Kidney epithelial cell (primary cell): Measurements from ENCODE around the gene CD22. TPM values are rescaled to one million over a fixed set of nuclear protein-coding genes. Genes with fewer than 3 reads are reported as not detected.

Experiments used
- DNase-seq: peaks from one replicate; pipeline ENCODE4 v3.0.0-alpha.2; 2010; ENCODE audit warnings: low read depth
- H3K27me3 ChIP-seq: 2 replicates; pipeline ENCODE4 v1.6.0; 2011; ENCODE audit warnings: low read length; ENCODE audit not compliant: control insufficient read depth, insufficient read depth
- H3K36me3 ChIP-seq: 2 replicates; pipeline ENCODE4 v1.5.1; 2011; ENCODE audit warnings: low read length; ENCODE audit not compliant: control insufficient read depth, insufficient read depth
- H3K4me3 ChIP-seq: 2 replicates; pipeline ENCODE4 v1.5.1; 2011; ENCODE audit warnings: low read depth, mild to moderate bottlenecking, control low read depth, low read length
- total RNA-seq: library from RNA; depleted of rRNA; stranded (reverse); fragments of >200 nt; gene quantifications from 2 replicates; pipeline ENCODE4 v1.2.3, GENCODE V29; 2015
- TF ChIP-seq, protein P1 (sequence below): IDR thresholded peaks from 2 replicates; pipeline ENCODE4 v1.5.1; 2011; ENCODE audit warnings: mild to moderate bottlenecking, moderate library complexity, low read length, control low read depth, inconsistent platforms; ENCODE audit not compliant: insufficient read depth, poor library complexity, severe bottlenecking

Gene CD22
- total RNA-seq, 1 donor from 2014 or later, result 2.9 TPM

GRCh38 chr19:35395382-35396199 lies 66.6 kb downstream of the CD22 start:
- no peak for DNase-seq
- Histone ChIP-seq H3K36me3 (no peaks in the 10 kb centered on the region), H3K27me3 (no peaks in the 10 kb centered on the region), H3K4me3 (no peak overlapping the region)
- TF ChIP-seq, protein P1, sequence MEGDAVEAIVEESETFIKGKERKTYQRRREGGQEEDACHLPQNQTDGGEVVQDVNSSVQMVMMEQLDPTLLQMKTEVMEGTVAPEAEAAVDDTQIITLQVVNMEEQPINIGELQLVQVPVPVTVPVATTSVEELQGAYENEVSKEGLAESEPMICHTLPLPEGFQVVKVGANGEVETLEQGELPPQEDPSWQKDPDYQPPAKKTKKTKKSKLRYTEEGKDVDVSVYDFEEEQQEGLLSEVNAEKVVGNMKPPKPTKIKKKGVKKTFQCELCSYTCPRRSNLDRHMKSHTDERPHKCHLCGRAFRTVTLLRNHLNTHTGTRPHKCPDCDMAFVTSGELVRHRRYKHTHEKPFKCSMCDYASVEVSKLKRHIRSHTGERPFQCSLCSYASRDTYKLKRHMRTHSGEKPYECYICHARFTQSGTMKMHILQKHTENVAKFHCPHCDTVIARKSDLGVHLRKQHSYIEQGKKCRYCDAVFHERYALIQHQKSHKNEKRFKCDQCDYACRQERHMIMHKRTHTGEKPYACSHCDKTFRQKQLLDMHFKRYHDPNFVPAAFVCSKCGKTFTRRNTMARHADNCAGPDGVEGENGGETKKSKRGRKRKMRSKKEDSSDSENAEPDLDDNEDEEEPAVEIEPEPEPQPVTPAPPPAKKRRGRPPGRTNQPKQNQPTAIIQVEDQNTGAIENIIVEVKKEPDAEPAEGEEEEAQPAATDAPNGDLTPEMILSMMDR, result no peak

GRCh38 chr19:35396240-35396885 lies 67.4 kb downstream of the CD22 start:
- Histone ChIP-seq H3K27me3 (no peaks in the 10 kb centered on the region), H3K36me3 (no peaks in the 10 kb centered on the region), H3K4me3 (no peak overlapping the region)
- TF ChIP-seq, protein P1, result no peak
- DNase-seq, result no peak

Other genes with a start within 250 kb of the CD22 start
- 0.50 and 0.89 TPM in 2 replicates for gene FXYD3, start 213.4 kb upstream of the CD22 start, total RNA-seq
- gene LGI4, start 194.1 kb upstream of the CD22 start, total RNA-seq, result not detected in 2 replicates
- gene FXYD1, start 190.4 kb upstream of the CD22 start, total RNA-seq, result not detected in 2 replicates
- not detected in 2 replicates for gene FXYD7, start 185.9 kb upstream of the CD22 start, total RNA-seq
- gene FXYD5, start 174.5 kb upstream of the CD22 start, total RNA-seq, result 135 and 153 TPM in 2 replicates
- not detected in 2 replicates for gene FAM187B, start 100.4 kb upstream of the CD22 start, total RNA-seq
- 147 and 247 TPM in 2 replicates for gene LSR, start 80.2 kb upstream of the CD22 start, total RNA-seq
- gene USF2, start 60.2 kb upstream of the CD22 start, total RNA-seq, result 95.1 and 96.5 TPM in 2 replicates
- gene HAMP, start 46.7 kb upstream of the CD22 start, total RNA-seq, result not detected in 2 replicates
- gene MAG, start 37.0 kb upstream of the CD22 start, total RNA-seq, result 0.04 TPM in 1 of 2 replicates, not detected in the other
- 0.04 TPM in 1 of 2 replicates, not detected in the other for gene FFAR1, start 18.7 kb downstream of the CD22 start, total RNA-seq
- gene FFAR3, start 29.3 kb downstream of the CD22 start, total RNA-seq, result not detected in 2 replicates
- not detected in 2 replicates for gene GPR42, start 41.9 kb downstream of the CD22 start, total RNA-seq
- not detected in 2 replicates for gene FFAR2, start 119.1 kb downstream of the CD22 start, total RNA-seq
- gene KRTDAP, start 161.3 kb downstream of the CD22 start, total RNA-seq, result not detected in 2 replicates
- 219 and 266 TPM in 2 replicates for gene DMKN, start 184.5 kb downstream of the CD22 start, total RNA-seq
- gene SBSN, start 199.1 kb downstream of the CD22 start, total RNA-seq, result not detected in 2 replicates
- not detected in 2 replicates for gene GAPDHS, start 204.3 kb downstream of the CD22 start, total RNA-seq
- gene TMEM147, start 216.4 kb downstream of the CD22 start, total RNA-seq, result 160 and 166 TPM in 2 replicates
- gene ATP4A, start 234.5 kb downstream of the CD22 start, total RNA-seq, result not detected in 2 replicates